Tibial nerve (tissue), 4 donors: Measurements from ENCODE around the gene KCNH1.

Source experiments
- EP300 ChIP-seq, 2 donors: sonication (generic); formaldehyde crosslinking; IDR thresholded peaks; one replicate each; pipeline ENCODE4 v1.6.1; 2017; ENCODE audit warnings: antibody characterized with exemption in 2 of 2, mild to moderate bottlenecking in 1 of 2
- POLR2A ChIP-seq, 2 donors: fragments of 450-650 bp; IDR thresholded peaks; one replicate each; pipeline ENCODE4 v1.6.1; 2017; ENCODE audit warnings: antibody characterized with exemption in 2 of 2, mild to moderate bottlenecking in 2 of 2, moderate library complexity in 2 of 2
- TF ChIP-seq, protein P1 (sequence below), 5 experiments: fragments of 200-600 bp in 3 of 5; fragments of 450-650 bp in 2 of 5; sonication (generic) in 3 of 5; IDR thresholded peaks; one replicate each; pipeline ENCODE4 v1.5.1; 2016 to 2019; ENCODE audit warnings: antibody characterized with exemption in 5 of 5, mild to moderate bottlenecking in 3 of 5, moderate library complexity in 2 of 5

DNA sequence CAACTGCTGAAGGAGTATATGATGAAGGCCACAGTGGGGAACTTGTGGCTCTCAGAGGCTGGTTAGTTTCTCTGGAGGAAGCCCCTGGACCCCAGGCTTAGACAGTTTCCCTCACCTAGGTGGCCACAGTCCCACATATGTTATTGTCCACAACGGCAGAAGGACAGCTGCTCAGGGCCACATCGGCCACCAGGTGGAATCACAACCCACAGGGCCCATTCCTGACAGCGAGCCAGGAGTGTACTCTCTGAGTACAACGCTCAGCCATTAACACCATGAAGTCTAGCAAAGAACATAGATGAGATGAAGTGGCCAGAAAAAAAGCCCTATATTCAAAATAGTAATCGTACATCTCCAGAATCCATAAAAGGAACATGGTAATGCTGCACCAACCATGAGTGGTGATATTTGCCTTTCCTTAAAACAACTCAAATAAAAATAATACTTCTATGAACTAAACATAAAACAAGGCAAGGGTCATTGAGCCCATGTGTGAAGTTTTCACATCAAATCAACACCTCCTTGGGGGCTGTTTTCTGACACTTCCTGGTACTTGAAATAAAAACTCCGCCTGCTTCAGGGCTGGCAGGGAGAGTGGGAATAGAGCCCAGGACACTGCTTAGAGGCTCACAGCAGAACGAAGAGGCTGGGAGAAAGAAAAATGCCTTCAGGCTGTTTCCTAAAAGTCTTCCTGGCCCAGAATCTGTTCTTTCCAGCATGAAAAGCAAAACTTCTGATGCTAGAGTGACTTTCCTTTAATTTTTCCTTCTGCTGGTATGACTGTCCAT lies 421.9 kb downstream of the KCNH1 start:
- TF ChIP-seq, protein P1, sequence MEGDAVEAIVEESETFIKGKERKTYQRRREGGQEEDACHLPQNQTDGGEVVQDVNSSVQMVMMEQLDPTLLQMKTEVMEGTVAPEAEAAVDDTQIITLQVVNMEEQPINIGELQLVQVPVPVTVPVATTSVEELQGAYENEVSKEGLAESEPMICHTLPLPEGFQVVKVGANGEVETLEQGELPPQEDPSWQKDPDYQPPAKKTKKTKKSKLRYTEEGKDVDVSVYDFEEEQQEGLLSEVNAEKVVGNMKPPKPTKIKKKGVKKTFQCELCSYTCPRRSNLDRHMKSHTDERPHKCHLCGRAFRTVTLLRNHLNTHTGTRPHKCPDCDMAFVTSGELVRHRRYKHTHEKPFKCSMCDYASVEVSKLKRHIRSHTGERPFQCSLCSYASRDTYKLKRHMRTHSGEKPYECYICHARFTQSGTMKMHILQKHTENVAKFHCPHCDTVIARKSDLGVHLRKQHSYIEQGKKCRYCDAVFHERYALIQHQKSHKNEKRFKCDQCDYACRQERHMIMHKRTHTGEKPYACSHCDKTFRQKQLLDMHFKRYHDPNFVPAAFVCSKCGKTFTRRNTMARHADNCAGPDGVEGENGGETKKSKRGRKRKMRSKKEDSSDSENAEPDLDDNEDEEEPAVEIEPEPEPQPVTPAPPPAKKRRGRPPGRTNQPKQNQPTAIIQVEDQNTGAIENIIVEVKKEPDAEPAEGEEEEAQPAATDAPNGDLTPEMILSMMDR (IDR thresholded peaks at IDR 0.05), result no peak
- TF ChIP-seq POLR2A (IDR thresholded peaks at IDR 0.05) (no peak), EP300 (IDR thresholded peaks at IDR 0.05) (no peak)
